ENCODE measurements around the gene EPHB1. TPM values are rescaled to one million over a fixed set of nuclear protein-coding genes. Genes with fewer than 3 reads are reported as not detected.

The EPHB1 gene
- polyA plus RNA-seq, 4 donors = 0.65 to 1.0 TPM; not detected in 2

DNA sequence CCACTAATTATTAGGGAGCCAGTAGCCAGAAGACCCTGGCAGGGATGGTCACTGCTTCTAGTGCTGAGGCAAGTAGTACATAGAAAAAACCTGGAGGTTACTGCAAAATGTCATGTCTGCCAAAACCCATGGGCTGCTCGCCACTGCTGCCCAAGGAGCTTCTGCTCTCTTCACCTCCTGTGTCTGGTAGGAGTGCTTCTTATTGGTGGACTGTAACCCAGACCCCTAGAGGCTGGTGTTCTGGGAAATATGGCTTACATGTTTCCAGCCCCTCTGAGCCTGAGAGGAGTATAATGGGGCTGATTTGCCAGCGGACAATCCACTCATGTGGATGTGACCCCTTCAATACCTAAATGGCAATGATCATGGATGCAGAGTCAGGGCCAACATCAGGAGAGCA, 286.4 kb downstream of the EPHB1 start:
- Histone ChIP-seq H3K27ac (ENCODE audit: low read depth in 1 of 3, low read length in 2 of 3) (no peak overlapping the region), H3K27me3 (ENCODE audit: control insufficient read depth in 3 of 3, insufficient read depth in 3 of 3, low read length in 3 of 3) (no peaks in the 10 kb centered on the region), H3K4me1 (ENCODE audit: control insufficient read depth in 3 of 3, insufficient read depth in 2 of 3, low read depth in 1 of 3, low read length in 2 of 3) (no peaks in the 10 kb centered on the region), H3K36me3 (ENCODE audit: control insufficient read depth in 3 of 3, insufficient read depth in 2 of 3, low read depth in 1 of 3, low read length in 3 of 3) (no peaks in the 10 kb centered on the region), H3K4me3 (ENCODE audit: low read depth in 1 of 3, low read length in 3 of 3) (no peak overlapping the region), H3K9me3 (ENCODE audit: control insufficient read depth in 2 of 2, insufficient read depth in 1 of 2, low read depth in 1 of 2, low read length in 1 of 2) (no peaks in the 10 kb centered on the region)
- FAIRE-seq (no peak), DNase-seq (no peak)
- 80 to 95% (median 92%) methylated on average over 2 of the region's 2 CpGs for whole genome bisulfite sequencing, 3 donors

DNA sequence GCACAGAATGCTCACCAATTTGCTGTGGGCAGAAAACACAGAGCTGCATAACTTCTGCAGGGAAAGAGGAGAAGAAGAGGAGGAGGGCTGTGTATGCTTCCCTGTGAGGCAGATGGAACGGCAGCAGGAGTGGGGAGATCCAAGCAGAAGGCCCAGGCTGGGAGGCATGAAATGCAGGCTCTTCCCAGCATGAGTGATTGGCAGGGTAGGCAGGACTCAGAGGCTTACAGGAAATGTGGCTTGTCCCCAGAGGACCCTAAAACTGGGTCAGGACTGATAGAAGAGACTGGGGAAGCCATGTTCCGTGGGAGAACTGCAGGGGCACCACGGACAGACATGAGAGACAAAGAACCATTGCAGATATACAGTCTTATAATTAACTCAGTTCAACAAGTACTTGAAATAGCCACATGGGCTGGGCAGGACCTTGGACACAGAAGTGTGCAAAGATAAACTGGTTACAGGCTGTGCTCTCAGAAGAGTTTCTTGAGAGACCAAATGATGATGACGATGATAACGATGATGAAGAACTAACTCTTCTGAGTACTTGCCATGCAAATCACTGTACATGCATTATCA, 286.9 kb downstream of the EPHB1 start:
- no peak for FAIRE-seq

DNA sequence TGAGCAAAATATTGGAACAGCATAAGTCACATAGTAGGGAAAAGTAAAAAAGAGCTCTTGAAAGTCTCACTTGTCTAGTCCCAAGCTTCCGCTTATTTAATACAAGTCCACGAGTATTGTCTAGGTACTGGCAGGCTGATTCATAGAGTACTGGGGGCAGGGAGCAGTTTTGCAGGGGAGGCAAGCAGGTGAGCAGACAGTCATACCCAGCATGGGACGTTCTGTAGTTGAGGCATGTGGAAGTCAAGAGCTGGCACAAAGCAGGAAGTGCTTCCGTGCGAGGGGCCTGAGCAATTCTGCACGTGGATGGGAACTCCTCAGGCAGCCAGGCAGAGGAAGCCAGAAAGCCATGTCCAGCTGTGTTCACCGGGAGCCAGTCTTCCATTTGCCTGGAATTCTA, 287.6 kb downstream of the EPHB1 start:
- FAIRE-seq (no peak), DNase-seq (no peak)
- no peaks in the 10 kb centered on the region for H3K9me3 ChIP-seq (ENCODE audit: control insufficient read depth in 2 of 2, insufficient read depth in 1 of 2, low read depth in 1 of 2, low read length in 1 of 2)
- 60 to 77% (median 76%) methylated on average over 7 of the region's 7 CpGs for WGBS, 3 donors
- H3K27me3 ChIP-seq (ENCODE audit: control insufficient read depth in 3 of 3, insufficient read depth in 3 of 3, low read length in 3 of 3) = no peaks in the 10 kb centered on the region
- H3K4me1 ChIP-seq (ENCODE audit: control insufficient read depth in 3 of 3, insufficient read depth in 2 of 3, low read depth in 1 of 3, low read length in 2 of 3) = no peaks in the 10 kb centered on the region
- no peak overlapping the region for H3K27ac ChIP-seq (ENCODE audit: low read depth in 1 of 3, low read length in 2 of 3)
- no peak overlapping the region for H3K4me3 ChIP-seq (ENCODE audit: low read depth in 1 of 3, low read length in 3 of 3)
- H3K36me3 ChIP-seq (ENCODE audit: control insufficient read depth in 3 of 3, insufficient read depth in 2 of 3, low read depth in 1 of 3, low read length in 3 of 3) = no peaks in the 10 kb centered on the region

More for the DNA sequence above, 286.9 kb downstream of the EPHB1 start:
- Histone ChIP-seq H3K36me3 (ENCODE audit: control insufficient read depth in 3 of 3, insufficient read depth in 2 of 3, low read depth in 1 of 3, low read length in 3 of 3) (no peaks in the 10 kb centered on the region), H3K4me3 (ENCODE audit: low read depth in 1 of 3, low read length in 3 of 3) (no peak overlapping the region), H3K9me3 (ENCODE audit: control insufficient read depth in 2 of 2, insufficient read depth in 1 of 2, low read depth in 1 of 2, low read length in 1 of 2) (no peaks in the 10 kb centered on the region), H3K4me1 (ENCODE audit: control insufficient read depth in 3 of 3, insufficient read depth in 2 of 3, low read depth in 1 of 3, low read length in 2 of 3) (no peaks in the 10 kb centered on the region), H3K27ac (ENCODE audit: low read depth in 1 of 3, low read length in 2 of 3) (no peak overlapping the region), H3K27me3 (ENCODE audit: control insufficient read depth in 3 of 3, insufficient read depth in 3 of 3, low read length in 3 of 3) (no peaks in the 10 kb centered on the region)
- no peak for DNase-seq
- 82 to 93% (median 90%) methylated on average over 5 of the region's 5 CpGs for WGBS, 3 donors

DNA sequence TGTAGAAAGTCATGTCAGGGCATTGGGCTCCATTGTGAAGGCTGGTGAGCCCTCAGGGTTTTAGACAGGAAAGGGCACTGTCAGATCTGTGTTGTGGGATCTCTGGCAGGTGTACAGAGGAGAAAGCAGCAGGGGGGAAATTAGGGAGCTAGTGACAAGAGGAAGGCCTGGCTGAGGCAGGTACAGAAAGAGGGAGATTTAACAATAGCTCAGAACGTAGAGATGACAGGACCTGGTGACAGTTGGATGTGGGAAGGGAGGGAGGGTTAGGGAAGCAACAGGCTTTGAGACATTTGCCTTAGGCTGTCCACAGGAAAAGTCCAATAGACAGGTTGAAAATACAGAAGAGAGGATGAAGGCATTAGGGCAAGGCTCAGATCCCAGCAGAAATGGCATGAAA, 288.1 kb downstream of the EPHB1 start:
- no peaks in the 10 kb centered on the region for H3K9me3 ChIP-seq (ENCODE audit: control insufficient read depth in 2 of 2, insufficient read depth in 1 of 2, low read depth in 1 of 2, low read length in 1 of 2)
- H3K36me3 ChIP-seq (ENCODE audit: control insufficient read depth in 3 of 3, insufficient read depth in 2 of 3, low read depth in 1 of 3, low read length in 3 of 3) = no peaks in the 10 kb centered on the region
- 67 to 91% (median 68%) methylated on average over 1 of the region's 1 CpG for WGBS, 3 donors
- no peak overlapping the region for H3K4me3 ChIP-seq (ENCODE audit: low read depth in 1 of 3, low read length in 3 of 3)
- no peak overlapping the region for H3K27ac ChIP-seq (ENCODE audit: low read depth in 1 of 3, low read length in 2 of 3)
- H3K27me3 ChIP-seq (ENCODE audit: control insufficient read depth in 3 of 3, insufficient read depth in 3 of 3, low read length in 3 of 3) = no peaks in the 10 kb centered on the region
- FAIRE-seq (no peak), DNase-seq (no peak)
- no peaks in the 10 kb centered on the region for H3K4me1 ChIP-seq (ENCODE audit: control insufficient read depth in 3 of 3, insufficient read depth in 2 of 3, low read depth in 1 of 3, low read length in 2 of 3)

- DNase-seq (no peak), FAIRE-seq (no peak)
- no peaks in the 10 kb centered on the region for H3K27me3 ChIP-seq (ENCODE audit: control insufficient read depth in 3 of 3, insufficient read depth in 3 of 3, low read length in 3 of 3)
- no peaks in the 10 kb centered on the region for H3K4me1 ChIP-seq (ENCODE audit: control insufficient read depth in 3 of 3, insufficient read depth in 2 of 3, low read depth in 1 of 3, low read length in 2 of 3)
- 68 to 80% (median 73%) methylated on average over 1 of the region's 1 CpG for WGBS, 3 donors
- H3K36me3 ChIP-seq (ENCODE audit: control insufficient read depth in 3 of 3, insufficient read depth in 2 of 3, low read depth in 1 of 3, low read length in 3 of 3) = no peaks in the 10 kb centered on the region
- H3K4me3 ChIP-seq (ENCODE audit: low read depth in 1 of 3, low read length in 3 of 3) = no peak overlapping the region
- no peak overlapping the region for H3K27ac ChIP-seq (ENCODE audit: low read depth in 1 of 3, low read length in 2 of 3)
- H3K9me3 ChIP-seq (ENCODE audit: control insufficient read depth in 2 of 2, insufficient read depth in 1 of 2, low read depth in 1 of 2, low read length in 1 of 2) = no peaks in the 10 kb centered on the region
These were observed 288.7 kb downstream of the EPHB1 start for GRCh38 chr3:135083756-135084155.

DNA sequence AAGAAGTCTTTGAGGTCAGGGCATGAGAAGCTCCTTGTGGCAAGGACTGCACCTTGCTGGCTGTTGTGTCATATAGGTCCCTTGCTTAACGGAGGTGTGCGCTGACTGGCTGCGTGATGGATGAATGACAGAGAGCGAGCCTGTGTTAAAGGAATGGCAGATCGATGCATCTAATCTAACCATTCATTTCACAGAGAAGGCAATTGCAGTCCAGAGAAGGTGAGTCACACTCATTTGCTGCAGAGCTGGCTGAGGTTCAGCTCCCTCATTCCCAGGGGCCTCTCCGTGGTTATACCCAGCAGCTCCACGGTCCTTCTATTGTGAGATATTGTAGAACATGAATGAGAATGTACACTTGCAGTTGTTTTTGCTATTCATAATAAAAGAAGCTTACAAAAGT, 289.3 kb downstream of the EPHB1 start:
- Histone ChIP-seq H3K27me3 (ENCODE audit: control insufficient read depth in 3 of 3, insufficient read depth in 3 of 3, low read length in 3 of 3) (no peaks in the 10 kb centered on the region), H3K4me3 (ENCODE audit: low read depth in 1 of 3, low read length in 3 of 3) (no peak overlapping the region), H3K9me3 (ENCODE audit: control insufficient read depth in 2 of 2, insufficient read depth in 1 of 2, low read depth in 1 of 2, low read length in 1 of 2) (no peaks in the 10 kb centered on the region), H3K36me3 (ENCODE audit: control insufficient read depth in 3 of 3, insufficient read depth in 2 of 3, low read depth in 1 of 3, low read length in 3 of 3) (no peaks in the 10 kb centered on the region), H3K4me1 (ENCODE audit: control insufficient read depth in 3 of 3, insufficient read depth in 2 of 3, low read depth in 1 of 3, low read length in 2 of 3) (no peaks in the 10 kb centered on the region), H3K27ac (ENCODE audit: low read depth in 1 of 3, low read length in 2 of 3) (no peak overlapping the region)
- WGBS, 3 donors = 61 to 70% (median 69%) methylated on average over 7 of the region's 7 CpGs
- FAIRE-seq (no peak), DNase-seq (no peak)

- WGBS, 3 donors = 65 to 71% (median 65%) methylated on average over 3 of the region's 3 CpGs
- FAIRE-seq = no peak
- H3K9me3 ChIP-seq (ENCODE audit: control insufficient read depth in 2 of 2, insufficient read depth in 1 of 2, low read depth in 1 of 2, low read length in 1 of 2) = no peaks in the 10 kb centered on the region
- no peaks in the 10 kb centered on the region for H3K27me3 ChIP-seq (ENCODE audit: control insufficient read depth in 3 of 3, insufficient read depth in 3 of 3, low read length in 3 of 3)
- no peaks in the 10 kb centered on the region for H3K36me3 ChIP-seq (ENCODE audit: control insufficient read depth in 3 of 3, insufficient read depth in 2 of 3, low read depth in 1 of 3, low read length in 3 of 3)
- H3K4me3 ChIP-seq (ENCODE audit: low read depth in 1 of 3, low read length in 3 of 3) = no peak overlapping the region
- H3K27ac ChIP-seq (ENCODE audit: low read depth in 1 of 3, low read length in 2 of 3) = no peak overlapping the region
- no peak for DNase-seq
- H3K4me1 ChIP-seq (ENCODE audit: control insufficient read depth in 3 of 3, insufficient read depth in 2 of 3, low read depth in 1 of 3, low read length in 2 of 3) = no peaks in the 10 kb centered on the region
These were observed 289.9 kb downstream of the EPHB1 start for GRCh38 chr3:135084976-135085375.

DNA sequence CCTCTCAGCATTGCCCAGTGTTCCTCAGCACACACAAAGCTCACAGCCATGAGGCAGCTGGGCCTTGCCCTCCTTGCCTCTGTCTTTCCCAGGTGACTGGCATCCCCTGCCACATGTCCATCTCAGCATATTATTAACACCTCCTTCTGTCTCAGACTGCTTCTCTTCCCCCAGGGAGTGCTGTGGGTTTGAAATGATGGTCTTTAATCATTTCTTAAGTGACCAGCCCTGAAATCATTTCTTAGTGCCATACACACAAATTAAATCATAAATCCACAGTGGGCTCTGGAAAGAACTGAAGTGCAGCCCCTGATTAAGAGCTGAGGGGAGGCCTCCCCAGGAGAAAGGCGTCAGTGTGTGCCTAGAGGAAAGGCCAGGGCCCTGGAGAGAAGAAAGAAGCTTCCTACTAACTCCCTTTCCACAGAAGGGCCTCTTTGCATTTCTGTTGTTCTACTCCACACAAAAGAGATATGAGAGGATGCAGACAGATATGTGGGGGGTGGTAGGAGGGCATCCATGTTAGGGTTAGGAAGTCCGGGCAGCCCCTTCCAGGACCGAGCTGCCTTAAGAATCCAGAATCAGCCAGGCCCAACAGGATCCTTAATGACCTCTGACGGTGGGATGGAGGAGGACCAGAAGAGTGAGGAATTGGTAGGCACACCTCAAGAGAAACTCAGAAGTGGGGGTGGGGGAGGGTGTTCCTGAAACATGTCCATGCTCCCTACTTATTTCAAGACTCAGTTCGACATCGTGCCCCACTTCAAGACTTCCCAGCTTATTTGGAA, 290.8 kb downstream of the EPHB1 start:
- Histone ChIP-seq H3K4me3 (ENCODE audit: low read depth in 1 of 3, low read length in 3 of 3) (no peak overlapping the region), H3K27ac (ENCODE audit: low read depth in 1 of 3, low read length in 2 of 3) (no peak overlapping the region), H3K9me3 (ENCODE audit: control insufficient read depth in 2 of 2, insufficient read depth in 1 of 2, low read depth in 1 of 2, low read length in 1 of 2) (no peaks in the 10 kb centered on the region), H3K27me3 (ENCODE audit: control insufficient read depth in 3 of 3, insufficient read depth in 3 of 3, low read length in 3 of 3) (no peaks in the 10 kb centered on the region), H3K36me3 (ENCODE audit: control insufficient read depth in 3 of 3, insufficient read depth in 2 of 3, low read depth in 1 of 3, low read length in 3 of 3) (no peaks in the 10 kb centered on the region), H3K4me1 (ENCODE audit: control insufficient read depth in 3 of 3, insufficient read depth in 2 of 3, low read depth in 1 of 3, low read length in 2 of 3) (no peaks in the 10 kb centered on the region)
- no peak for DNase-seq
- WGBS, 3 donors = 82 to 90% (median 88%) methylated on average over 6 of the region's 6 CpGs
- FAIRE-seq = no peak

DNA sequence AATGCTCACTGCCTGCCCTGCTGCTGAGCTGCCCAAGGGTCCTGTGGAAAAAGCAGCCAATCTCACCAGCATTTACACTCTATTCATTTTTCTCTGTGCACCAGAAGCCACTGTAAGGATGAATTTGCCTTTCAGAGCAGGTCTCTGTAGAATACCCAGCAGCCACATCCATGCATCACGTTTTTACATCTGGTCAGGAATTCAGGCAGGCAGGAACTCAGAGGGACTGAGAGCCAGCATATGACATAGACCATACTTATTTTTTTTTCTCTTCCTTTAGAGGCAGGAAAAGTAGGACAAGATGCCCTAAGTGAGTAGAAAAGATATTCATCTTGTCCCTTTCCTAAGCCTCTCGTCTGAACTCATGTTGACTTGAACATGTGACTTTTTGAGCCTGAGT, 292.7 kb downstream of the EPHB1 start:
- WGBS, 3 donors = 57 to 74% (median 65%) methylated on average over 2 of the region's 2 CpGs
- FAIRE-seq = no peak

More for the DNA sequence above, 292.7 kb downstream of the EPHB1 start:
- no peaks in the 10 kb centered on the region for H3K27me3 ChIP-seq (ENCODE audit: control insufficient read depth in 3 of 3, insufficient read depth in 3 of 3, low read length in 3 of 3)
- H3K36me3 ChIP-seq (ENCODE audit: control insufficient read depth in 3 of 3, insufficient read depth in 2 of 3, low read depth in 1 of 3, low read length in 3 of 3) = no peaks in the 10 kb centered on the region
- no peaks in the 10 kb centered on the region for H3K9me3 ChIP-seq (ENCODE audit: control insufficient read depth in 2 of 2, insufficient read depth in 1 of 2, low read depth in 1 of 2, low read length in 1 of 2)
- no peak for DNase-seq
- H3K4me3 ChIP-seq (ENCODE audit: low read depth in 1 of 3, low read length in 3 of 3) = no peak overlapping the region
- no peak overlapping the region for H3K27ac ChIP-seq (ENCODE audit: low read depth in 1 of 3, low read length in 2 of 3)
- no peaks in the 10 kb centered on the region for H3K4me1 ChIP-seq (ENCODE audit: control insufficient read depth in 3 of 3, insufficient read depth in 2 of 3, low read depth in 1 of 3, low read length in 2 of 3)
